Nephron (organoid): ENCODE measurements around the gene RAD51C.

Source experiments
- H3K27ac Mint-ChIP-seq, 3 experiments: 2 replicates each; pipeline ENCODE4 v1.8.0; 2020; ENCODE audit warnings: mixed read lengths in 3 of 3, mild to moderate bottlenecking in 2 of 3, moderate library complexity in 1 of 3
- H3K27me3 Mint-ChIP-seq: 2 replicates; pipeline ENCODE4 v1.8.0; 2021; ENCODE audit warnings: low read depth, mild to moderate bottlenecking, moderate library complexity, mixed read lengths
- H3K36me3 Mint-ChIP-seq: 2 replicates; pipeline ENCODE4 v1.8.0; 2020; ENCODE audit warnings: low read depth, mixed read lengths
- H3K4me1 Mint-ChIP-seq: 2 replicates; pipeline ENCODE4 v1.8.0; 2020; ENCODE audit warnings: mixed read lengths
- H3K4me3 Mint-ChIP-seq, 3 experiments: 2 replicates each; pipeline ENCODE4 v1.8.0; 2020; ENCODE audit warnings: mild to moderate bottlenecking in 3 of 3, mixed read lengths in 3 of 3, moderate library complexity in 2 of 3
- H3K9me3 Mint-ChIP-seq: 2 replicates; pipeline ENCODE4 v1.8.0; 2020; ENCODE audit warnings: mixed read lengths
- TF ChIP-seq, protein P1 (sequence below), 3 experiments: fragments of 200-600 bp; sonication (generic); IDR thresholded peaks; one replicate each; pipeline ENCODE4 v1.5.0; 2021; ENCODE audit warnings: antibody characterized with exemption in 3 of 3; ENCODE audit not compliant: unreplicated experiment in 3 of 3

The RAD51C gene

DNA sequence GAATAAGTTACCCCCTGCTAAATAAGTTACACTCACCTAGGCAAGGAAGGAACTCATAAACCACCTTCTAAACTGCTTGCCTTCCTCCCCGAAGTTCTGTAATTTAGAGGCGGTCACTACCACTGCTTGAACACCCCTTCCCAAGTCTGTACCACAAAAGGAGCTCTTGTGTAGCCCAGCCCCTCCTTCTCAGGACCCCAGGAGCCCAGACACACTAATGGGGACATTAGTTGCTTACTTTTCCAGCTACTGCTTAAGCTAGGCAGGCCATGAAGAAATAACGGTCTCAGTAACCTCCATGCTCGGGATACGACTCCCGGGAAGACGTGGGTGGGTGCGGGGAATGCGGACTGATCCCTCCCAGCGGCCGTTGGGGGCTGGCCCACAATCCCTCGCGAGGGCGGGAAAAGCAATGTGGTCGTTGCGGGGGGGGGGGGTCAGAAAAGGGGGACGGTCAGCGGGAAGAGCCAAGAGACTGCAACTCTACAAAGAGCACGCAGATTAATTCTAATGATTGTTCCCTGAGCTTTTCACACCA lies 632 bp upstream of the RAD51C start, which contains the start of gene TEX14:
TEX14 (minus strand) TSS at position 345 of the 538 bp plus-strand sequence. CDS start 40,044 bp downstream, outside the sequence.
- peaks cover 19% of the 10 kb centered on the region for H3K4me1 Mint-ChIP-seq
- TF ChIP-seq, protein P1, sequence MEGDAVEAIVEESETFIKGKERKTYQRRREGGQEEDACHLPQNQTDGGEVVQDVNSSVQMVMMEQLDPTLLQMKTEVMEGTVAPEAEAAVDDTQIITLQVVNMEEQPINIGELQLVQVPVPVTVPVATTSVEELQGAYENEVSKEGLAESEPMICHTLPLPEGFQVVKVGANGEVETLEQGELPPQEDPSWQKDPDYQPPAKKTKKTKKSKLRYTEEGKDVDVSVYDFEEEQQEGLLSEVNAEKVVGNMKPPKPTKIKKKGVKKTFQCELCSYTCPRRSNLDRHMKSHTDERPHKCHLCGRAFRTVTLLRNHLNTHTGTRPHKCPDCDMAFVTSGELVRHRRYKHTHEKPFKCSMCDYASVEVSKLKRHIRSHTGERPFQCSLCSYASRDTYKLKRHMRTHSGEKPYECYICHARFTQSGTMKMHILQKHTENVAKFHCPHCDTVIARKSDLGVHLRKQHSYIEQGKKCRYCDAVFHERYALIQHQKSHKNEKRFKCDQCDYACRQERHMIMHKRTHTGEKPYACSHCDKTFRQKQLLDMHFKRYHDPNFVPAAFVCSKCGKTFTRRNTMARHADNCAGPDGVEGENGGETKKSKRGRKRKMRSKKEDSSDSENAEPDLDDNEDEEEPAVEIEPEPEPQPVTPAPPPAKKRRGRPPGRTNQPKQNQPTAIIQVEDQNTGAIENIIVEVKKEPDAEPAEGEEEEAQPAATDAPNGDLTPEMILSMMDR (IDR thresholded peaks at IDR 0.05; ENCODE audit: unreplicated experiment in 3 of 3), result no peak
- no peaks in the 10 kb centered on the region for H3K9me3 Mint-ChIP-seq
- H3K27ac Mint-ChIP-seq, result peak within 1 kb of the TSS; percentile 85 to 95 (median 86)
- no peaks in the 10 kb centered on the region for H3K27me3 Mint-ChIP-seq
- no peaks in the 10 kb centered on the region for H3K36me3 Mint-ChIP-seq
- peak within 1 kb of the TSS; percentile 84 to 94 (median 89) for H3K4me3 Mint-ChIP-seq

DNA sequence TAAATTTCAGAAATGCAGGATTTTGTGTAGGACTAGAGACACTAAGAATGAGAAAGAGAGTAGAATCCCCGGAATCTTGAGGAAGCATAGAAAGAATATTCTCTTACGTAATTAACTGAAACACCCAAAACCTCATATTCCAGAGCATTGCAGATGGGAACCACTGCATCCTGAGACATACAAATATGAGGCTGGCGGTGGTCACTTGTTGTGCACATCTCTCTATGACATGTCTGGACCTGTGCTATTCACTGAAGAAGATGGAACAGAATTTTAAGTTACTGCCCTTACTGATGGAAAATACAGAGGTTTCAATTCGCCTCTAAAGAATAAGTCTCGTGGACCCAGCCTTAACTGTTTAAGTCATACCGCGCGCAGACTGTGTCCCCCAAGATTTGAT lies 806 bp downstream of the RAD51C start:
- Mint-ChIP-seq H3K9me3 (no peaks in the 10 kb centered on the region), H3K36me3 (no peaks in the 10 kb centered on the region), H3K27me3 (no peaks in the 10 kb centered on the region), H3K4me1 (peaks cover 19% of the 10 kb centered on the region), H3K4me3 (peak overlapping the region; percentile 84 to 94 (median 89)), H3K27ac (peak overlapping the region; percentile 85 to 95 (median 86))
- TF ChIP-seq, protein P1 (IDR thresholded peaks at IDR 0.05; ENCODE audit: unreplicated experiment in 3 of 3), result no peak

DNA sequence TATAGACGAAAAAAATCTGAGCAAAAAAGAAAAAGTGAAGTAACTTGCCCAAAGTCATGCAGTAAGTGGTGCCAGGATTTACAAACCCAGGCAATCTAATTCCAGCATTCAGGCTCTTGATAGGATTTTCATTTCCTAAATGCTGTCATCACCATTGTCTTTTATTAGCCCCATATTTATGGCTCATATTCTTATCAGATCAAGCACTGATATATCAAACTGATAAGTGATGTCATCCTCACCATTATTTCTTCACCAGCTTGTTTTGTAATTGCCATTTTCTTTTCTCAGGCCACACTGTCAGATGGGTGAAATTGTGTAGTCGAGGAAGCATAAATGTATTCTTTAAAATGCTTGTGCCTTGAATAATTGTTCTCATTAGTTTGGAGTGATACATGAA lies 1.3 kb downstream of the RAD51C start:
- peak overlapping the region in 1 of 3 experiments; percentile 95 for H3K27ac Mint-ChIP-seq
- H3K36me3 Mint-ChIP-seq, result no peaks in the 10 kb centered on the region
- TF ChIP-seq, protein P1 (IDR thresholded peaks at IDR 0.05; ENCODE audit: unreplicated experiment in 3 of 3), result no peak
- H3K27me3 Mint-ChIP-seq, result no peaks in the 10 kb centered on the region
- H3K4me1 Mint-ChIP-seq, result peaks cover 19% of the 10 kb centered on the region
- H3K9me3 Mint-ChIP-seq, result no peaks in the 10 kb centered on the region
- peak overlapping the region; percentile 84 to 94 (median 89) for H3K4me3 Mint-ChIP-seq

DNA sequence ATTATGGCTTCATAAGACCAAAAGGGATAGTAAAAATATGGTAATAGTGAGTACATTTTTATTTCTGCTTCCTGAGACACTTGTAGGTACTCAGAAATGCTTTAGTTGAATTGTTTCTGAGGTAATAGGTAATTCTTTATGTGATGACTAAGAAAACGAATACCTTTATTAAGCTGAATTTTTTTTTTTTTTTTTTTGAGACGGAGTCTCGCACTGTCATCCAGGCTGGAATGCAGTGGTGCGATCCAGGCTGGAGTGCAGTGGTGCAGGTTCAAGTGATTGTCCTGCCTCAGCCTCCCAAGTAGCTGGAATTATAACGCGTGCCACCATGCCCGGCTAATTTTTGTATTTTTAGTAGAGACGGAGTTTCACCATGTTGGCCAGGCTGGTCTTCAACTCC lies 1.9 kb downstream of the RAD51C start:
- no peak overlapping the region for H3K27ac Mint-ChIP-seq
- peak overlapping the region in 1 of 3 experiments; percentile 36 for H3K4me3 Mint-ChIP-seq
- H3K27me3 Mint-ChIP-seq, result no peaks in the 10 kb centered on the region
- H3K9me3 Mint-ChIP-seq, result no peaks in the 10 kb centered on the region
- H3K4me1 Mint-ChIP-seq, result peaks cover 19% of the 10 kb centered on the region
- TF ChIP-seq, protein P1 (IDR thresholded peaks at IDR 0.05; ENCODE audit: unreplicated experiment in 3 of 3), result no peak
- H3K36me3 Mint-ChIP-seq, result peaks cover 1% of the 10 kb centered on the region

DNA sequence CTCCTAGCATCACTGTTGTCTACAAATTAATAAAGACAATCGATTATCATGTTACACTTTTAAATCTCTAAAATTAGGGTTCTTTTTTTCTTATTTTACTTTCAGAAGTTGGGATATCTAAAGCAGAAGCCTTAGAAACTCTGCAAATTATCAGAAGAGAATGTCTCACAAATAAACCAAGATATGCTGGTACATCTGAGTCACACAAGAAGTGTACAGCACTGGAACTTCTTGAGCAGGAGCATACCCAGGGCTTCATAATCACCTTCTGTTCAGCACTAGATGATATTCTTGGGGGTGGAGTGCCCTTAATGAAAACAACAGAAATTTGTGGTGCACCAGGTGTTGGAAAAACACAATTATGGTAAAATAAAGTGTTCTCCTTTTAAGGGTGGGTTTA lies 2.4 kb downstream of the RAD51C start:
- peak overlapping the region; percentile 27 to 57 (median 36) for H3K4me3 Mint-ChIP-seq

More for the DNA sequence above, 2.4 kb downstream of the RAD51C start:
- TF ChIP-seq, protein P1 (IDR thresholded peaks at IDR 0.05; ENCODE audit: unreplicated experiment in 3 of 3), result no peak
- peaks cover 19% of the 10 kb centered on the region for H3K4me1 Mint-ChIP-seq
- no peaks in the 10 kb centered on the region for H3K27me3 Mint-ChIP-seq
- H3K27ac Mint-ChIP-seq, result no peak overlapping the region
- H3K9me3 Mint-ChIP-seq, result no peaks in the 10 kb centered on the region
- H3K36me3 Mint-ChIP-seq, result peaks cover 6% of the 10 kb centered on the region
